Measurements from ENCODE around the gene SIAH1.

GRCh38 chr16:48384520-48385252 lies 527 bp downstream of the SIAH1 start:
- TF ChIP-seq ZNF488 (tag by site-specific recombination; IDR thresholded peaks at IDR 0.05) = no peak
- TF ChIP-seq ZNF239 (tag by site-specific recombination; IDR thresholded peaks at IDR 0.05) = no peak
- TF ChIP-seq ZNF580 (tag by site-specific recombination; IDR thresholded peaks at IDR 0.05) = no peak
